ENCODE measurements around the gene GALNT16.
A peak's percentile ranks its signal among the peaks of the same experiment; 100 is the strongest.
"Not testable (repeated sequence)": the region's sequence is repeated elsewhere in the genome, so short reads cannot be mapped to it uniquely, and the experiment has no call there.

GALNT16 gene

GRCh38 chr14:69260190-69260860 is 367 bp downstream of the GALNT16 start:
- DNase-seq, result peak; percentile 6

GRCh38 chr14:69260861-69261564 is 1.1 kb downstream of the GALNT16 start:
- no peak for DNase-seq

DNA sequence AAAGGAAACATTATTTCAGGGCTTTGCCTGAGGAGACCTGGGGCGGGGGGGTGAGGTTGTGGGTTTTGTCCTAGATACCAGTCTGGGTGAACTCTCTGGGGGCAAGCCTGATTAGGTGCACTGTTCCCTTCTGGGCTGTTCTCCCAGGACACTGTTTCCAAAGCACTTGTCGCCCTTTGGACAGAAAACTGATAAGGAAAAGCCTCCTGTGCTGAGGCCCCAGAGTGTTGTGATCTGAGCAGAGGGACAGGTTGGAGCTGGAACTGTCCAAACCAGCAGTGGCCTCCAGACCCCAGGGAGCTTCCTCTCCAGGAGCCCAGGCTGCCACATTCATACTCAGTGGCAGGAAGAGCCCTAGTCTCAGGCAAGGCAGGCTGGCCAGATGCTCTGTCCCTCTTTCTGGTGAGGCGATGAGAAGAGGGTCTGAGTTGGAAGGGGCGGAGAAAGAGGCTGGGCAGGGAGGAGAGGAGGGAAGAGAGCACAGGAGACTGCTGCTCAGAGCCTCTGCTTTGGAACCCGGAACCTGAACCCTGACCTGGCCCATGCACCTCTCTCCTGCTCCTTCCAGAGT is 1.9 kb downstream of the GALNT16 start:
- DNase-seq, result no peak

DNA sequence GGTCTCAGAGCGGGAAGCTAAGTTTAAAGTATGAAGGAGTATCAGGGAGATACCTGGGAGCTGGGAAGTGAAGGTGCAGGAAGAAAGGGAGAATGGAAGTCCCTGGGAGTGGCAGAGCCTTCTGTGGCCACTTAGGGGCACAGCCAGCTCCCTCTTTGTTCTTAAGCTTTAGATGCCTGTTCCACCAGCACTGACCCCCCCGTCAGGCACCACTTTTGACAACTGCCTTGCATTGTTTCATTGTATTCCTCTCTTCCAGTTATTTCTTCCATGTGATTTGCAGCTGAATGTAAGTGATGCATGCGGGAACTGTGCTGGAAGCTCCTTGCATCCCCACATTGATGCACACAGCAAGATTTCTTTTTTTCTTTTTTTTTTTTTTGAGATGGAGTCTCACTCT is 2.6 kb downstream of the GALNT16 start:
- DNase-seq, result no peak

GRCh38 chr14:69263364-69263763 is 3.4 kb downstream of the GALNT16 start:
- no peak for DNase-seq

DNA sequence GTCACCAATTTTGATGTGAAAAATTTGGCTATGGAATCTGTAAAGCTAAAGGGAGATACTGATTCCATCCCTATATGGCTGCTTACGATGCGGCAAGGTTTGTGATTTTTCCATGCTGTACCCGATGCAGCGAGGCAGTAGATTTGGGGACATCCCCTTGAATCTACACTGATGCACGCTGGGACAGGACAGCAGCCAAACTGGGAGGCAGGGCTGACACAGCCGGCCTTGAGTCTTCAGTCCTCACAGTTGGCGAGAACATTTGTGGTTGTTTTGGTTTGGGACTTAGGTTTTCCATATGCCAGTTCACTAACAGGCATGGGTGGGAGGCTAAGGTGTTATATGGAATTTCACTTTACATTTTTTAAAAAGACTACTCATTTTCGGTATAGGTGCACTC is 3.8 kb downstream of the GALNT16 start:
- no peak for DNase-seq

DNA sequence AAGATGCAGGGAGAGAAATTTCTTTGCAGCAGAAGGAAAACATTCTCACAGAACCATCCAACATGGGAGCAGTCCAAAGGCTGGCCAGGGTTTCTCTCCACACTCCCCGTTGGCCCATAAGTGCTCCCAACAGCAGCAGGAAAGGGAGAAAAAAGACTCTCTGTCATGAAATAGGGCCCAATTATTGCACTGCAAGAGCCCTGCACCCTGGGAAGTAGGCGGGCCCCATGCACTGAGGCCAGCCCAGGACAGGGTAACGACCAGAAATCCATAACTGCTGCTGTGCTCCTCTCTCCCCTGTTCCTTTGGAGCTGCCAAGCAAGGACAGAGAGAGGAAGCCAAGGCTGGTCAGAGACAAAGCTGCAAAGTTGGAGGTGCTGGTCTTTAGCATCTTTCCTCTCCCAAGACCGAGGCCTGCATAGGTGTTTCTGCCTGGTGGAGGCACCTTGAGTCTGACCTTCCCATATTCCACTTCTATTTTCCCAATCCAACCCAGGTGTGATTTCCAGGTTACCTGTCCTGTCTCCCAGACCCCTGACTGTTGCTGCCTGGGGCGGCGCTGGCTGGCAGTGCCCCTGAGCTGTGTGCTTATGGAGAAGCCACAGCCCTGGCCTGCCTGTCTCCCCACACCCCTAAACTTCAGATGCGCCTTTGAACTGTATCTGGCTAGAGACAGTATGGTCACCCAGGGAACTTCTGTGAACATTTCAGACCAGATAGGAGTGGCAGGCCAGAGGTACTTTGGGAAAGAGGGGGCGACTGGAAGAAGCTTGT is 6.8 kb downstream of the GALNT16 start:
- no peak for DNase-seq

GRCh38 chr14:69267492-69267891 is 7.5 kb downstream of the GALNT16 start:
- DNase-seq, result no peak

- DNase-seq, result no peak
Measured at GRCh38 chr14:69268223-69268622, 8.3 kb downstream of the GALNT16 start.

DNA sequence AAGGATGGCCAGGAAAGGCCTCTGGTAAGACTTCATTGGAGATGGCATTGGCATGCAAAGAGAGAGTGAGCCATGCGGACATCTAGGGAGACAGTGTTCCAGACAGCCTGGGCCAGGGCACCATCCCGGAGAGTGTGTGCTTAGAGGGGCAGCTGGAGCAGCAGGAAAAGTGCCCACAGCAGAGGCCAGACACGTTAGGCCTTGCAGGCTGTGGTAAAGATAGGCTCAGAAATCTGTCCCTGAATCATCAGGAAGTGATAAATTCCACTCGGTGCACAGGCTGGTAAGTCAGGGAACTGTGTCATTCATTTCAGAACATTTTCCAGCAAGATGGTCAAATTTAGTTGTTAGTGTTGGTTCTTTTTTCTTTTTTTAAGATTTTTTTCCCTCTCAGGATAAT is 8.8 kb downstream of the GALNT16 start:
- DNase-seq, result no peak

- DNase-seq, result no peak
Measured at GRCh38 chr14:69269381-69269780, 9.4 kb downstream of the GALNT16 start.

DNA sequence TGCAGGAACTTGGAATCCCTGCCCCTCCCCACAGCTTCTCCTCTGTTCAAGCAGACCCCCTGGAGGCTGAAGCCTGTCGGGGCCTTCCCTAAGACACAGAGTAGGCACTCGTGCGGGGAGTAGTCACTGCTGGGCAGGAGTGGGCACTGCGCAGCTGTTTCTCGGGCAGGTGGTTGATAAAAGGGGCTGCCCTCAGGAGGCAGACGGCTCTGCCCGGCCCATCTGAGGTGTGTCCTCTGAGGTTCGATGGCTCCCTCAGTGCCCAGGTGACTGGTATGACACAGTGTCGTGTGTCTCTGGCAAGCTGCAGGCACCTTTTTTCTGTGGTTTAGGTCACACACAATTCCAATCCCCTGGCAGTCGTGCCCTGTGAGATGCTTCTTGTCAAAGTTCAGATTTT is 10.1 kb downstream of the GALNT16 start:
- DNase-seq, result no peak

GRCh38 chr14:69270795-69271708 is 11.1 kb downstream of the GALNT16 start:
- no peak for DNase-seq

- DNase-seq, result no peak
Measured at GRCh38 chr14:69274321-69274720, 14.4 kb downstream of the GALNT16 start.

DNA sequence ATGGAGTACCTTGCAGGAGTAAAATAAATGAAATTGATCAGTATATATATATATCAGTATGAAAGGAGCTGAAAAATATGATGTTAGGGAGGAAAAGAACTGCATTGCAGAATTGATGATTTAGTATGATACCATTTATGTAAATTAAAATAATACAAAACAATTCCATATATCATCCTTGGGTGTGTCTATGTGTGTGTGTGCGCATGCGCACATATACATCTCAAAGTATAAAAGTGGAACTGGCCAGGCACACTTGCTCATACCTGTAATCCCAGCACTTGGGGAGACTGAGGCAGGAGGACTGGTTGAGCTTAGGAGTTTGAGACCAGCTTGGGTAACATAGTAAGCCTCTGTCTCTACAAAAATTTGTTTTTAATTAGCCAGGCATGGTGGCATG is 15.4 kb downstream of the GALNT16 start:
- DNase-seq, result no peak

- DNase-seq, result not testable (repeated sequence)
Measured at GRCh38 chr14:69277356-69277755, 17.4 kb downstream of the GALNT16 start.

DNA sequence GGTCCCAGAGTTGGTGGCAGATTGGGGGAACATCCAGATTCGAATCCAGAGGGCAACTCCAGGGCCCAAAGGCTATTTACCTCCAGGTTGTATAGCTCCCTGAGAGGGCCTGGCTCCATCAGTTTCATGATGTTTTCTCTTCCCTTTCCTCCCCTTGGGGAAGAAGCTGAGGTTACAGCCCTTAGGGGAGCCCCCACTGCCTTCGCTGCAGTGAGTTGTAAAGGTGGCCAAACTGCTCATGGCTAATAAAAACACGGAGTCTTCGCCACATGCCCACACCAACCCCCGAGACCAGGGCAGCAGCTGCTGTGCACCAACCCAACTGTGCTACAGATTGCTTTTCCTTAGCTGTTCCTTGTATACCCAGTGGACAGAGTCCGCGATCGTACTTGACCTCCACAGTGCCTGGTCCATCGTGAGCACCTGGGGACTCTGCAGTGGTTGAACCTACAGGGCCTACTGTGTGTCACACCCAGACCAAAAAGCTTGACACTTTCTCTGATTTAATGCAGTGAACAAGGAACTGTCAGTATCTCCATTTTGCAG is 20.9 kb downstream of the GALNT16 start:
- DNase-seq, result no peak

DNA sequence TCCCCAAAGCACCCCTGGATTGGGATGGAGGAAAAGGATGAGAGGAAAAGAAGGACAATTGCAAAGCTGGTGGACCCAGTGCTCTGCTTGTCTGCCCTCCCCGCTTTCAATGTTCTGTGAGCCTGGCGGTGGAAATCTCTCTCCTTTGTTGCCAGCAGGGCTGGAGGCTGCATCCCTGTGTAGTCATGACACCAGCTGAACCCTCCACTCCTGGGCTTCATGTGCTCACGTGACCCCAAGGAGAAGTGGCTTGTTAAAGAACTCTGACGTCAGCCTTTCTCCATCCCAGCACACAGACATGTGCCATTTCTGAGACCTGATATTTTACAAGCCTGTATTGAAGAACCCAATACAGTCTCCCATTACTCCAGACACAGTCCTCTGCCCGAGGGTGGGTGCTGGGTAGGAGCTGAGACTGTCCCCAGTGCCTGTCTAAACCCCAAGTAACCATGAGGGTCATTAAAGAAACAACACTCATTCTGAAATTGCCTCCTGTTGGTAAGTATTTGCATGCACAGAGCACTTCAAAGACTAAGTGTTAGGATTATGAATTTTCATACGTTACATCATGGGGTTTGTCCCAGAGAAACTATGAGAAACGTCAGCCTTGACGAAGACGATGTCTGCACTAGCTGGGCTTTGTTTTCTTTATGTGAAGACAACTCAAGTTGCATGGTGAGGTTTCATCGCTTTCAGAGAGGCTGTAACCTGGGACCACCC is 21.7 kb downstream of the GALNT16 start:
- DNase-seq, result no peak

DNA sequence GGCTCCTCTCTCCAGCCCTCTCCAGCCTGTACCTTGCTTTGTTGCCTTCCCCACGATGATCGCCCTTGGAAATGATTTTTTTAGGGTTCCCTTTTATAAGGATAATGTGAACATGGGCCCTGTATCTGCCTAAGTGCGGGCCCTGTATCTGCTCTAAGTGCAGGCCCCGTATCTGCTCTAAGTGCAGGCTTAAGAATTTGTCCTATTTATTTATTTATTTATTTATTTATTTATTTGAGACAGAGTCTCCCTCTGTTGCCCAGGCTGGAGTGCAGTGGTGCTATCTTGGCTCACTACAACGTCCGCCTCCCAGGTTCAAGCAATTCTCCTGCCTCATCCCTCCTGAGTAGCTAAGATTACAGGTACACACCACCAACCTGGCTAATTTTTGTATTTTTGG is 22.5 kb downstream of the GALNT16 start:
- DNase-seq, result no peak

- DNase-seq, result no peak
Measured at GRCh38 chr14:69284170-69284569, 24.2 kb downstream of the GALNT16 start.

- no peak for DNase-seq
Measured at GRCh38 chr14:69285661-69286255, 25.8 kb downstream of the GALNT16 start.
